Ovary (tissue), 9 donors: ENCODE data around the gene TBL1XR1. TPM values are rescaled to one million over a fixed set of nuclear protein-coding genes. Genes with fewer than 3 reads are reported as not detected.

Source experiments
- DNase-seq, 5 donors: peaks; one replicate each; pipeline ENCODE4 v3.0.0-alpha.2; 2019 to 2020
- H3K27ac ChIP-seq, 2 donors: fragments of 200-600 bp; one replicate each; pipeline versions ENCODE4 v1.5.1 to v1.8.0; 2019 to 2022
- H3K27me3 ChIP-seq: fragments of 200-600 bp; one replicate; pipeline ENCODE4 v1.8.0; 2022
- H3K36me3 ChIP-seq: fragments of 200-600 bp; sonication (generic); one replicate; pipeline ENCODE4 v1.5.1; 2019
- H3K4me1 ChIP-seq: one replicate; pipeline ENCODE4 v1.8.1; 2013; ENCODE audit warnings: mild to moderate bottlenecking, moderate library complexity; ENCODE audit not compliant: insufficient read depth
- H3K4me3 ChIP-seq: fragments of 200-600 bp; sonication (generic); one replicate; pipeline ENCODE4 v1.5.1; 2017
- H3K9me3 ChIP-seq, 2 donors: fragments of 200-600 bp in 1 of 2; sonication (generic) in 1 of 2; one replicate each; pipeline versions ENCODE4 v1.5.1 to v1.8.1; 2013 to 2019; ENCODE audit warnings: mild to moderate bottlenecking in 1 of 2, moderate library complexity in 1 of 2
- EP300 ChIP-seq: sonication (generic); formaldehyde crosslinking; IDR thresholded peaks from one replicate; pipeline ENCODE4 v1.6.1; 2017; ENCODE audit warnings: antibody characterized with exemption
- POLR2A ChIP-seq: fragments of 450-650 bp; IDR thresholded peaks from one replicate; pipeline ENCODE4 v1.6.1; 2017; ENCODE audit warnings: antibody characterized with exemption, mild to moderate bottlenecking, moderate library complexity
- WGBS, 3 donors: extraction: QIAGEN DNeasy Blood & Tissue Kit in 1 of 3; methylation state at CpG; one replicate each; pipeline versions ENCODE4 v1.1.5 to v1.1.7; 2013 to 2017; 5-methylcytosine and 5-hydroxymethylcytosine counted together
- intact Hi-C, 4 donors: fragments of 100-400 bp; cut with DNase I; formaldehyde crosslinking; loops; one replicate each; pipeline versions ENCODE4 v1.11.0 to v1.15.1; 2022 to 2023
- polyA plus RNA-seq, 2 donors: library from polyadenylated mRNA; stranded (reverse); fragments of 200-250 nt in 1 of 2; fragments of 350-450 nt in 1 of 2; fragmentation: Illumina TruSeq in 1 of 2; extraction: RNeasy Lipid Tissue Mini Kit (QIAGEN cat#74804) in 1 of 2; gene quantifications; one replicate each; pipeline ENCODE4 v1.2.3, GENCODE V29; 2013 to 2014
- total RNA-seq, 7 donors: library from RNA; depleted of rRNA in 2 of 7; stranded (reverse); fragments of >200 nt in 2 of 7; fragmentation: NEBNext Ultra II Directional in 3 of 7; extraction: Animal tissue kit (Norgen Biotek cat#: 25700) in 3 of 7; gene quantifications; one replicate each; pipeline versions ENCODE4 v1.1.0 to v1.2.4, GENCODE V29; 2016 to 2023
- TF ChIP-seq, protein P1 (sequence below), 3 donors: fragments of 450-650 bp in 2 of 3; fragments of 200-600 bp in 1 of 3; IDR thresholded peaks; one replicate each; pipeline versions ENCODE4 v1.5.1 to v1.8.0; 2016 to 2022; ENCODE audit warnings: antibody characterized with exemption in 3 of 3, mild to moderate bottlenecking in 1 of 3
- donor health status: DM: no; HTN: no; CAD: no; lungs with moderate emphysema.
- donor health status: DM: no; HTN: no; CAD: no.
- donor health status: Bipolar disorder and iron deficiency.
- donor health status: DM: yes; HTN: yes; CAD: no.
- donor health status: DM: no; HTN: no; CAD: no.
- donor health status: DM: yes; HTN: yes; CAD: no.

TBL1XR1 gene
- total and polyA plus RNA-seq, 9 donors: 30.0 to 160 (median 114) TPM

GRCh38 chr3:177109688-177110330 lies 87.5 kb downstream of the TBL1XR1 start:
- no peak overlapping the region for H3K4me3 ChIP-seq
- no peak overlapping the region for H3K27ac ChIP-seq
- intact Hi-C loops: no loop called here
- 70 to 85% (median 82%) methylated on average over 5 of the region's 5 CpGs for WGBS, 3 donors
- TF ChIP-seq, protein P1, sequence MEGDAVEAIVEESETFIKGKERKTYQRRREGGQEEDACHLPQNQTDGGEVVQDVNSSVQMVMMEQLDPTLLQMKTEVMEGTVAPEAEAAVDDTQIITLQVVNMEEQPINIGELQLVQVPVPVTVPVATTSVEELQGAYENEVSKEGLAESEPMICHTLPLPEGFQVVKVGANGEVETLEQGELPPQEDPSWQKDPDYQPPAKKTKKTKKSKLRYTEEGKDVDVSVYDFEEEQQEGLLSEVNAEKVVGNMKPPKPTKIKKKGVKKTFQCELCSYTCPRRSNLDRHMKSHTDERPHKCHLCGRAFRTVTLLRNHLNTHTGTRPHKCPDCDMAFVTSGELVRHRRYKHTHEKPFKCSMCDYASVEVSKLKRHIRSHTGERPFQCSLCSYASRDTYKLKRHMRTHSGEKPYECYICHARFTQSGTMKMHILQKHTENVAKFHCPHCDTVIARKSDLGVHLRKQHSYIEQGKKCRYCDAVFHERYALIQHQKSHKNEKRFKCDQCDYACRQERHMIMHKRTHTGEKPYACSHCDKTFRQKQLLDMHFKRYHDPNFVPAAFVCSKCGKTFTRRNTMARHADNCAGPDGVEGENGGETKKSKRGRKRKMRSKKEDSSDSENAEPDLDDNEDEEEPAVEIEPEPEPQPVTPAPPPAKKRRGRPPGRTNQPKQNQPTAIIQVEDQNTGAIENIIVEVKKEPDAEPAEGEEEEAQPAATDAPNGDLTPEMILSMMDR (IDR thresholded peaks at IDR 0.05): no peak
- no peak for TF ChIP-seq POLR2A
- no peaks in the 10 kb centered on the region for H3K9me3 ChIP-seq
- H3K36me3 ChIP-seq: no peaks in the 10 kb centered on the region
- no peaks in the 10 kb centered on the region for H3K27me3 ChIP-seq
- DNase-seq: no peak
- H3K4me1 ChIP-seq: peaks cover 9% of the 10 kb centered on the region

- 89 to 95% (median 92%) methylated on average over 2 of the region's 2 CpGs for WGBS, 3 donors
- H3K4me1 ChIP-seq: peaks cover 11% of the 10 kb centered on the region
- intact Hi-C loops: no loop called here
- TF ChIP-seq EP300 (no peak), POLR2A (no peak)
- TF ChIP-seq, protein P1 (IDR thresholded peaks at IDR 0.05): no peak
- H3K36me3 ChIP-seq: no peaks in the 10 kb centered on the region
- DNase-seq: no peak
- H3K9me3 ChIP-seq: no peaks in the 10 kb centered on the region
- no peaks in the 10 kb centered on the region for H3K27me3 ChIP-seq
- no peak overlapping the region for H3K4me3 ChIP-seq
- no peak overlapping the region for H3K27ac ChIP-seq
Observed at GRCh38 chr3:177108648-177109047, 88.6 kb downstream of the TBL1XR1 start.

DNA sequence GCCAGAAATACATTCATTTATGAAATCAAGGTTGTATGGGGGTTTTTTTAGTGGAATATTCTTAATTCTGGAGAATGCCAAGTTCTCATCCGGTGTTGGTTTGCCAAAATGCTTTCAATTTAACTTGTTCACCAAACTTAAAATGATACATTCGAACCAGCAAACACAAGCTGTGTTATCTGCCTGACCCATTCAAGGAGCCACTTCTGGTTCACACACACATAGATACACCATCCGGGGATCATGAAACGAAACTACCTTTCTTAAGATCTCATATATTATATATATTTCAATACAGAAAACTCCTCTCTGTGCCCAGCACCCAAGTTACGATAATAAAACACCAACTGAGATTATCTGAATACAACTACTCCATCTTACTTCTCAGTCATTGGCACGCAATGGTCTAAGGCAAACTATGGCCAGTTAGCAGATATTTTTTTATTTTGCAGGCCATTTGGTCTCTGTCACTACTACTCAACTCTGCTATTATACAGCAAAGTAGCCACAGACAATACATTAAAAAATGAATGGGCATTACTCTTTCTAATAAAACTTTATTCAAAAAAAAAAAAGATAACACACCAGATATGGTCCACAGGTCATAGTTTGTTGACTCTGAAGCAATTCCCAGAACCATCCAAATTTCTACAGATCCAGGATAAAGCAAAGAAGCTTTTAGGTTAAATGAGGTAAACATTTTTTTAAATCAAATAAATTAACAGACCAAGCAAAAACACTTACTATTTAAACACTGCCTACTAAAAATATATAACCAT lies 89.6 kb downstream of the TBL1XR1 start:
- DNase-seq: no peak
- Histone ChIP-seq H3K4me1 (peaks cover 11% of the 10 kb centered on the region), H3K27ac (no peak overlapping the region), H3K36me3 (no peaks in the 10 kb centered on the region), H3K4me3 (no peak overlapping the region), H3K27me3 (no peaks in the 10 kb centered on the region), H3K9me3 (no peaks in the 10 kb centered on the region)
- intact Hi-C loops: no loop called here
- TF ChIP-seq POLR2A: no peak
- no peak for TF ChIP-seq EP300
- TF ChIP-seq, protein P1 (IDR thresholded peaks at IDR 0.05): no peak
- WGBS, 3 donors: 58 to 70% (median 63%) methylated on average over 6 of the region's 6 CpGs

DNA sequence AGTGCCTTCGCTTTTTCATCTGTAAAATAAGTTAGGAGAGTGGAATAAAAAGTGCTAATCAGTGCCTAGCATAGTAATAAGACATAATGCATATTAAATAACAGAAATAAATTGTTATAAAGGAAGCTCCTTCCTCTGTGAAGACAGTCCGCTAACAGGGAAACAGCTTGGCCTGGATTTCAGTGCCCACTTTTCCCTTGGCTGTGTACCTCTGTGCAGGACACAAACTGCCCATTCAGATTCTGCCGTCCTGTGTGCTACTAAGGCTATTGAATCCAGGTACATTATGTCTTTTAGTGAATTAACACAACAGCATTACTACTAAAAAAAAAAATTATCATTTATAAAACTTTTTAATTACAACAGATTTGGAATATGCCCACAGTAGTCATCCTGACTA lies 90.7 kb downstream of the TBL1XR1 start:
- H3K9me3 ChIP-seq: no peaks in the 10 kb centered on the region
- intact Hi-C loops: no loop called here
- H3K27me3 ChIP-seq: no peaks in the 10 kb centered on the region
- H3K27ac ChIP-seq: no peak overlapping the region
- H3K4me3 ChIP-seq: no peak overlapping the region
- TF ChIP-seq POLR2A: no peak
- no peaks in the 10 kb centered on the region for H3K36me3 ChIP-seq
- peaks cover 13% of the 10 kb centered on the region for H3K4me1 ChIP-seq
- 89 to 95% (median 89%) methylated on average over 3 of the region's 3 CpGs for WGBS, 3 donors
- DNase-seq: no peak

DNA sequence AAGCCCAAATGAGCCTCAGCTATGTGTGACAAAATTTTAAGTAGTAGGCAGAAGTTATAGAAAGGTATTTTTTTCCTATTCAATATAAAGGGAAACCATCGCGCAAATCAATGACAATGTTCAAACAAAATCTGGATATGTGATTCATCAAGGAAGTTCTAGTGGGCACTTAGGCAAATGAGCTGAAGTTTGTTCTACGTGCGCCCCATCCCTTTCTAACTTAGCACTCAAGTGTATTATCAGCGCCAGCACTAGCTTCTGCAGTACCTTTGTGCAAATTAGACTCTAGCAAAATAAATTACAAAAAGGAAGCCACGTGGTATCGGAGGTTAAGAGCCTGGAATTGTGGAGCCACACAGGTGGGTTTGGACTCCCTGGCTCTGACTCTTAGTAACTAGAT lies 91.1 kb downstream of the TBL1XR1 start:
- no peaks in the 10 kb centered on the region for H3K27me3 ChIP-seq
- 86 to 92% (median 91%) methylated on average over 7 of the region's 7 CpGs for WGBS, 3 donors
- H3K27ac ChIP-seq: no peak overlapping the region
- DNase-seq: no peak
- TF ChIP-seq, protein P1 (IDR thresholded peaks at IDR 0.05): no peak
- TF ChIP-seq EP300 (no peak), POLR2A (no peak)
- no peaks in the 10 kb centered on the region for H3K9me3 ChIP-seq
- no peaks in the 10 kb centered on the region for H3K36me3 ChIP-seq
- H3K4me1 ChIP-seq: peaks cover 13% of the 10 kb centered on the region
- H3K4me3 ChIP-seq: no peak overlapping the region
- intact Hi-C loops: no loop called here
